Measurements from ENCODE around the gene NUP107.

DNA sequence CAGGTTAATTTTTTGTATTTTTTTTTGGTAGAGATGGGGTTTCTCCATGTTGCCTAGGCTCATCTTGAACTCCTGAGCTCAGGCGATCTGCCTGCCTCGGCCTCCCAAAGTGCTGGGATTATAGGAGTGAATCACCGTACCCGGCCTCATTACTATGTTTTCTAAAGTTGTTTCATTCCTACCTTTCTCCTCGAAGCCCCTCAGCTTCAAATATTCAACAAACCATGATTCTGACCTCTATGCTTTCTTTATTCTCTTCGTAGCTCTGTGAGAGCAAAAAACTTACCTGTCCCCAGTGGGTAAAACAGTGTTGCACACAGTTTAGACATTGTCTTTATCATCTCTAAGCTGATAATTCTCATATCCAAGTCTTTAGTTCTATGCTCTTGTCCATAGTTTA lies 95.0 kb downstream of the NUP107 start:
- TF ChIP-seq, protein P1, sequence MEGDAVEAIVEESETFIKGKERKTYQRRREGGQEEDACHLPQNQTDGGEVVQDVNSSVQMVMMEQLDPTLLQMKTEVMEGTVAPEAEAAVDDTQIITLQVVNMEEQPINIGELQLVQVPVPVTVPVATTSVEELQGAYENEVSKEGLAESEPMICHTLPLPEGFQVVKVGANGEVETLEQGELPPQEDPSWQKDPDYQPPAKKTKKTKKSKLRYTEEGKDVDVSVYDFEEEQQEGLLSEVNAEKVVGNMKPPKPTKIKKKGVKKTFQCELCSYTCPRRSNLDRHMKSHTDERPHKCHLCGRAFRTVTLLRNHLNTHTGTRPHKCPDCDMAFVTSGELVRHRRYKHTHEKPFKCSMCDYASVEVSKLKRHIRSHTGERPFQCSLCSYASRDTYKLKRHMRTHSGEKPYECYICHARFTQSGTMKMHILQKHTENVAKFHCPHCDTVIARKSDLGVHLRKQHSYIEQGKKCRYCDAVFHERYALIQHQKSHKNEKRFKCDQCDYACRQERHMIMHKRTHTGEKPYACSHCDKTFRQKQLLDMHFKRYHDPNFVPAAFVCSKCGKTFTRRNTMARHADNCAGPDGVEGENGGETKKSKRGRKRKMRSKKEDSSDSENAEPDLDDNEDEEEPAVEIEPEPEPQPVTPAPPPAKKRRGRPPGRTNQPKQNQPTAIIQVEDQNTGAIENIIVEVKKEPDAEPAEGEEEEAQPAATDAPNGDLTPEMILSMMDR (conservative IDR thresholded peaks at IDR 0.05) = no peak
- no peak for TF ChIP-seq ZFX (IDR thresholded peaks at IDR 0.05)

Data from C4-2B (cell line).